Esophagus muscularis mucosa (tissue), 3 donors: ENCODE data around the gene CPNE1.

Source experiments
- CTCF ChIP-seq, 3 experiments: fragments of 200-600 bp in 2 of 3; fragments of 450-650 bp in 1 of 3; sonication (generic) in 2 of 3; IDR thresholded peaks; one replicate each; pipeline ENCODE4 v1.5.1; 2017 to 2019; ENCODE audit warnings: antibody characterized with exemption in 3 of 3, mild to moderate bottlenecking in 2 of 3, moderate library complexity in 1 of 3
- POLR2A ChIP-seq: fragments of 450-650 bp; IDR thresholded peaks from one replicate; pipeline ENCODE4 v1.6.1; 2017; ENCODE audit warnings: antibody characterized with exemption, moderate library complexity, mild to moderate bottlenecking, low read depth

DNA sequence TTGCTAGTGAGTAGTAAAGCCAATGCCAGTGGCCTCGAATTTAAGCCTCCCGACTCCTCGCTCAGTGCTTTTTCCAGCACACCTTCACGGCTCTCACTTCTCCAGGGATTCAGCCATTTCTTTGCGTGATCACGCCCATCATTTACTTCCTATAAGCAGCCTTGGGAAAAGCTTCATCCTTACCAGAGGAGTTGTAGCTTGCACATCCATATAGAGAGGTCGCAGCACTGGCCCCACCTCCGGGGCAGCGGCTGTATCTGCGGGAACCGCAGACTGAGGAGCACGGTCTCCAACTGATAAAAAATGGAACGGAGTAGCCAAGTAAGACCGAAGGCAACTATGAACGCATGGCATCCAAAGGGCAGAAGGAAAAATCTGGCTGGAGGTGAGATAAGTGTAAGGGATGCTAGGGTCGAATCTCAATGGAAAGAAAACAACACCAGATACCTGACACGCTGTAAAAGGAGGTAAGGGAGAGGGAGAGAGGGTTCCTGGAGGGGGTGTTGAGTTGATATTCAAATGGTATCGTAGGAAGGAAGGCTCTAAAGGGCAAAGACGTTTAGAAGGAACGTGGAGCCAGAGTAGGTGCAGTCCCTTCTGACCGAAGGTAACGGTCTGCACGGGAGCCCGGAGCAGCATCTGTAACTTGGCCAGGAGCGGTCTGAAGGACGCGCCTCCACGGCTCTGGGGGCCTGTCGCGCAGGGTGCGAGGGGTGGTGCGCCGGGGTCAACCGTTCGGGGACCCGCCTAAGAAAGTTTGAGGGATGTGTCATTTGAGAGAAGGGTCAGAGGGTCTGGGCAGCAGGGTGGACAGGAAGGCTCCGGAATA is 33.8 kb upstream of the CPNE1 start:
- TF ChIP-seq CTCF (IDR thresholded peaks at IDR 0.05) (no peak), POLR2A (no peak)
